Fibroblast of lung (primary cell): Measurements from ENCODE around the gene MSS51. TPM values are rescaled to one million over a fixed set of nuclear protein-coding genes. Genes with fewer than 3 reads are reported as not detected.

ENCODE experiments used
- DNase-seq, 2 donors: peaks; one replicate each; pipeline versions ENCODE4 v3.0.0 to v3.0.0-alpha.2; 2010; ENCODE audit warnings: low read depth in 2 of 2
- H2AFZ ChIP-seq: 2 replicates; pipeline ENCODE4 v1.5.1; 2012; ENCODE audit warnings: low read length, control low read depth, inconsistent platforms
- H3K27ac ChIP-seq: 2 replicates; pipeline ENCODE4 v1.5.1; 2011; ENCODE audit warnings: low read length, control low read depth; ENCODE audit not compliant: insufficient read depth
- H3K27me3 ChIP-seq: 2 replicates; pipeline ENCODE4 v1.5.1; 2011; ENCODE audit warnings: mild to moderate bottlenecking, low read length; ENCODE audit not compliant: control insufficient read depth, insufficient read depth
- H3K36me3 ChIP-seq: 2 replicates; pipeline ENCODE4 v1.5.1; 2011; ENCODE audit warnings: low read length; ENCODE audit not compliant: control insufficient read depth, insufficient read depth
- H3K4me1 ChIP-seq: 2 replicates; pipeline ENCODE4 v1.5.1; 2011; ENCODE audit warnings: low read length; ENCODE audit not compliant: control insufficient read depth, insufficient read depth; ENCODE audit errors: extremely low read depth
- H3K4me2 ChIP-seq: 2 replicates; pipeline ENCODE4 v1.5.1; 2011; ENCODE audit warnings: low read length, control low read depth; ENCODE audit not compliant: insufficient read depth; ENCODE audit errors: extremely low read depth
- H3K4me3 ChIP-seq, 4 experiments: fragments of 200-600 bp in 1 of 4; sonication (generic) in 1 of 4; replicated peaks in 1 of 4; 2 replicates each; pipeline ENCODE4 v1.5.1; 2011 to 2016; ENCODE audit warnings: low read length in 4 of 4, low read depth in 3 of 4, mild to moderate bottlenecking in 3 of 4, control low read depth in 2 of 4, inconsistent platforms in 1 of 4, mixed read lengths in 1 of 4; ENCODE audit not compliant: insufficient read depth in 1 of 4; ENCODE audit errors: control extremely low read depth in 1 of 4
- H3K79me2 ChIP-seq: 2 replicates; pipeline ENCODE4 v1.5.1; 2012; ENCODE audit warnings: mild to moderate bottlenecking, low read length, inconsistent platforms; ENCODE audit not compliant: control insufficient read depth, insufficient read depth
- H3K9ac ChIP-seq: 2 replicates; pipeline ENCODE4 v1.5.1; 2011; ENCODE audit warnings: mild to moderate bottlenecking, low read length, control low read depth; ENCODE audit not compliant: insufficient read depth
- H3K9me3 ChIP-seq: 2 replicates; pipeline ENCODE4 v1.5.1; 2012; ENCODE audit warnings: low read depth, low read length; ENCODE audit not compliant: control insufficient read depth, insufficient read depth
- H4K20me1 ChIP-seq: 2 replicates; pipeline ENCODE4 v1.5.1; 2011; ENCODE audit warnings: low read length; ENCODE audit not compliant: control insufficient read depth, insufficient read depth; ENCODE audit errors: extremely low read depth
- CTCF ChIP-seq, 2 donors: IDR thresholded peaks in 1 of 2; conservative IDR thresholded peaks in 1 of 2; 1 replicate in 1 of 2; 2 replicates in 1 of 2; pipeline ENCODE4 v1.5.1; 2011 to 2012; ENCODE audit warnings: low read length in 2 of 2, control low read depth in 1 of 2, inconsistent platforms in 1 of 2, low read depth in 1 of 2, mild to moderate bottlenecking in 1 of 2
- EZH2 ChIP-seq: IDR thresholded peaks from 2 replicates; pipeline ENCODE4 v1.5.1; 2012; ENCODE audit warnings: low read length, control low read depth, mild to moderate bottlenecking; ENCODE audit errors: missing control alignments
- polyA plus RNA-seq, 2 donors: library from polyadenylated mRNA; depleted of rRNA in 1 of 2; stranded (reverse) in 1 of 2; unstranded in 1 of 2; fragments of >200 nt; gene quantifications; 2 replicates each; pipeline ENCODE4 v1.2.1, GENCODE V29; 2011 to 2012; ENCODE audit warnings: missing spikeins in 1 of 2
- total RNA-seq: library from RNA; depleted of rRNA; stranded (reverse); fragments of >200 nt; gene quantifications from 2 replicates; pipeline ENCODE4 v1.2.1, GENCODE V29; 2014

MSS51 gene
- total and polyA plus RNA-seq, 2 donors (not counting 1 experiment from before 2014, with no cell fraction given) = 0.78 to 1.5 TPM

- Histone ChIP-seq H4K20me1 (no peaks in the 10 kb centered on the region), H3K9ac (no peak overlapping the region), H3K27me3 (no peaks in the 10 kb centered on the region), H3K4me2 (no peak overlapping the region), H3K79me2 (no peaks in the 10 kb centered on the region), H2AFZ (no peak overlapping the region), H3K4me3 (no peak overlapping the region), H3K27ac (no peak overlapping the region), H3K9me3 (no peaks in the 10 kb centered on the region), H3K4me1 (no peaks in the 10 kb centered on the region), H3K36me3 (peaks cover 1% of the 10 kb centered on the region)
- TF ChIP-seq EZH2 (no peak), CTCF (conservative IDR thresholded peaks at IDR 0.05 in 1 of 2, IDR thresholded peaks at IDR 0.05 in 1 of 2; ENCODE audit: low read depth in 1 of 2, low read length in 2 of 2) (no peak)
- DNase-seq = no peak
These were observed 23.0 kb upstream of the MSS51 start for GRCh38 chr10:73456187-73456890.

- Histone ChIP-seq H3K4me2 (no peak overlapping the region), H4K20me1 (no peaks in the 10 kb centered on the region), H3K4me1 (no peaks in the 10 kb centered on the region), H3K27ac (no peak overlapping the region), H2AFZ (no peak overlapping the region), H3K9me3 (no peaks in the 10 kb centered on the region), H3K9ac (no peak overlapping the region), H3K27me3 (no peaks in the 10 kb centered on the region), H3K79me2 (no peaks in the 10 kb centered on the region), H3K4me3 (no peak overlapping the region), H3K36me3 (peaks cover 3% of the 10 kb centered on the region)
- no peak for TF ChIP-seq EZH2
- TF ChIP-seq CTCF (conservative IDR thresholded peaks at IDR 0.05 in 1 of 2, IDR thresholded peaks at IDR 0.05 in 1 of 2; ENCODE audit: low read depth in 1 of 2, low read length in 2 of 2) = no peak
- DNase-seq = no peak
These were observed 15.8 kb upstream of the MSS51 start for GRCh38 chr10:73449113-73449512.

- DNase-seq = no peak
- Histone ChIP-seq H3K36me3 (peaks cover 5% of the 10 kb centered on the region), H3K4me2 (no peak overlapping the region), H3K4me3 (no peak overlapping the region), H3K4me1 (no peaks in the 10 kb centered on the region), H4K20me1 (no peaks in the 10 kb centered on the region), H3K27me3 (no peaks in the 10 kb centered on the region), H3K27ac (no peak overlapping the region), H3K79me2 (no peaks in the 10 kb centered on the region), H3K9ac (no peak overlapping the region), H3K9me3 (no peaks in the 10 kb centered on the region), H2AFZ (no peak overlapping the region)
- TF ChIP-seq CTCF (conservative IDR thresholded peaks at IDR 0.05 in 1 of 2, IDR thresholded peaks at IDR 0.05 in 1 of 2; ENCODE audit: low read depth in 1 of 2, low read length in 2 of 2) = no peak
- no peak for TF ChIP-seq EZH2
These were observed 15.0 kb upstream of the MSS51 start for GRCh38 chr10:73448384-73448783.
